ENCODE results near the gene OTUD5. TPM values are rescaled to one million over a fixed set of nuclear protein-coding genes. Genes with fewer than 3 reads are reported as not detected.

The OTUD5 gene
- total RNA-seq, 1 donor: 28.5 TPM

GRCh38 chrX:48938721-48939425 is 18.5 kb downstream of the OTUD5 start:
- no peak overlapping the region for H3K4me3 ChIP-seq (ENCODE audit: low read depth, low read length)
- no peak for TF ChIP-seq CTCF (IDR thresholded peaks at IDR 0.05; ENCODE audit: insufficient read depth, low read depth, low read length)
- DNase-seq (ENCODE audit: low read depth): no peak

DNA sequence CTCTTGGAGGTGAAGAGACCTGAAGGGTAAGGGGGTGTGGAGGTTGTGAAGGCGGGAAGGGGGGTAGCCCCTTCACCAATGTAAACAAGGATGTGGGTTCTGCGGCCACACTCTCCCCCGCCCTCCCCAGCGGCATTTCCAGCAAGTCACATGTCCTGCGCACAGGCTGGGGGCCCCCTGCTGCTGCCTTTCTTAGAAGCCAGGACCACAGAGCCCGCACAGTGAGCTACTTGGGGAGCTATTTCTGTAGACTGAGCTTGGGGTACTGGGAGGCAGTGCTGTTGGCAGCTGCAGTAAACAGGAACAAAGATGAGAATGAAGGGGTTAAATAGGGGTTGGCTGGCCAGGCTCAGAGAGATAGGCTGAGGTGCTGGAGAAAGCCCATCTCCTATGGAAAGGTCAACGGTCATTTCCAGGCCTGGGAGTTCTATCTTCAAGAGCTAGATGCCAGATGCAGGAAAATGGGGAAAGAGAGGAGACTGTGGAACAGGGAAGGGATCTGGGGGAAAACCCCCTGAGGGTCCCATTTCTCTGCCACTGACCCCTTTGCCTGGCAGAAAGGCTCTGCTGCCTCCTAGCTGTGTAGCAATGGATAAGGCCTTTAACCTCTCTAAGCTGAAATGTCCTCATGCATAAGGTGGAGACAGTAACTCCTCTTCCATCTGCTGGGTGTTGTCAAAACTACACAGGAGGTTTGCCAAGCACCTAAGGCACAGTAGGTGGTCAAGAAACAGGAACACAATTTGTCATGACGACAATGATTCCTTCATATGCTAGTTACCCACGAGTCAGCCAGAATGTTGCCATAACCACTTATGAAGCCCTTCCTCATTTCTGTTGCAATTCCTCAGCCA is 20.1 kb downstream of the OTUD5 start:
- peak; percentile 19 for TF ChIP-seq CTCF (IDR thresholded peaks at IDR 0.05; ENCODE audit: insufficient read depth, low read depth, low read length)
- DNase-seq (ENCODE audit: low read depth): peak; percentile 19
- no peak overlapping the region for H3K4me3 ChIP-seq (ENCODE audit: low read depth, low read length)

- no peak overlapping the region for H3K4me3 ChIP-seq (ENCODE audit: low read depth, low read length)
- TF ChIP-seq CTCF (IDR thresholded peaks at IDR 0.05; ENCODE audit: insufficient read depth, low read depth, low read length): no peak
- DNase-seq (ENCODE audit: low read depth): no peak
Measured at GRCh38 chrX:48936429-48937053, 20.9 kb downstream of the OTUD5 start.

DNA sequence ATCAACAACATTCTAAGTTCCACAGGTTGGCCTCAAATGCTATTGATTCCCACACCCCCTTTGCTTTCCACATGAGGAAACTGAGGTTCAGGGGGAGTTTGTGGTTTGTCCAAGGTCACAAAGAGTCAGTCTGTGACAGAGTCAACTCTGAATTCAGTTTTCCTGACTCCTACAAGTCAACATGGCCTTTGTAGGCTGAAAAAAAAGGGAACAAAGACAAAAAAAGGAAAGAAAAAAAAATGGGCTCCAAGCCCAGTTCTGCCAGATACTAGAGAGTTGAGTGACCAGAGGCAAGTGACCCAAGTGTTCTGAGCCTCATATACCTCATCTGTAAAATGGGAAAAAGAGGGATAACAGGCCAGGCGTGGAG is 22.1 kb downstream of the OTUD5 start:
- no peak overlapping the region for H3K4me3 ChIP-seq (ENCODE audit: low read depth, low read length)
- no peak for DNase-seq (ENCODE audit: low read depth)
- TF ChIP-seq CTCF (IDR thresholded peaks at IDR 0.05; ENCODE audit: insufficient read depth, low read depth, low read length): no peak

DNA sequence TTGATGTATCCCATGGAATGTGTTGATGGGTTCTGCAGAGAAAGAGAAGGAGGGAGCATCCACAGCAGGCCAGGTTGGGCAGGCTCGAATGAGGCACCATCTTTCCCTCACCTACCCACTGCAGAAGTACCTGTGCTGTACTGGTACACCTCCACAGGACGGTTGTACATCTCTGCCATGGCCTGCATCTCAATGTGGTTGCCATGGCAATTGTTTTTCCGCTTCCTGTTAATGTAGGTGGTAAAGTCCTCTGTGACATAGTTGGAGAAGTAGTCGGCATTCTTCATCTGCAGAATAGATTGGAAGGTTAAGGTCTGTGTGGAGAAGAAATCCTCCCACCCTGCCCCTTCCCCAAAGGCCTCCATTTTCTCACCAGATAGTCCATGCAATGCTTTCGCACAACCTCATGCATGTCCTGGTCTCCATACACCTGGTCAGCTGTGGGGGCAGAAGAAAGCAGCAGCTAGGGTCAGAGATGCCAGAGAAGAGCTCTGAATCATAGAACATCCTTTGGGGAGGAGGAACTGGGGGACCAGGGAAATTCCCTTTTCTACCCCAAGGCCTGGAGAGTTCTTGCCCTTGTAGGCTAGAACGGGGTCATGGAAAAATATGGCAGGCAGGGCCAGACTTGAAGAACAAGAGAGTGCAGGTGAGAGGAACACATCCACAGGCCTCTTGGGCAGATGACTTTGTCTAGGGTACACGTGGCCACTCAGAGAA is 22.7 kb downstream of the OTUD5 start:
- no peak overlapping the region for H3K4me3 ChIP-seq (ENCODE audit: low read depth, low read length)
- no peak for TF ChIP-seq CTCF (IDR thresholded peaks at IDR 0.05; ENCODE audit: insufficient read depth, low read depth, low read length)
- no peak for DNase-seq (ENCODE audit: low read depth)

GRCh38 chrX:48933757-48934156 is 23.6 kb downstream of the OTUD5 start:
- DNase-seq (ENCODE audit: low read depth): no peak
- TF ChIP-seq CTCF (IDR thresholded peaks at IDR 0.05; ENCODE audit: insufficient read depth, low read depth, low read length): no peak
- H3K4me3 ChIP-seq (ENCODE audit: low read depth, low read length): no peak overlapping the region

Data from fibroblast of villous mesenchyme (primary cell).